PC-3 (cell line): Measurements from ENCODE around the gene MRPS18B. TPM values are rescaled to one million over a fixed set of nuclear protein-coding genes. Genes with fewer than 3 reads are reported as not detected.

Source experiments
- ATAC-seq: fragments of 200-7000 bp; cut with Tn5 transposase; 2 replicates; pipeline ENCODE4 v1.9.1; 2020; ENCODE audit warnings: mild to moderate bottlenecking, moderate library complexity
- BruUV-seq: library from RNA; stranded (reverse); fragments of 400-500 nt; replicated peaks from 2 replicates; lab custom pipeline; 2021; lab: Mats Ljungman, UMichigan
- CTCF ChIA-PET: fragments of 300-600 bp; sonication (Branson Sonifier 250); formaldehyde crosslinking; loops from one replicate; lab custom pipeline; 2022; ENCODE audit warnings: antibody characterized with exemption; lab: Charles Lee
- POLR2A ChIA-PET: fragments of 300-600 bp; sonication (Branson Sonifier 250); formaldehyde crosslinking; loops from one replicate; lab custom pipeline; 2022; ENCODE audit warnings: antibody characterized with exemption; ENCODE audit not compliant: unreplicated experiment; lab: Charles Lee
- DNase-seq: peaks from one replicate; pipeline ENCODE4 v3.0.0-alpha.2; 2015
- H2AFZ ChIP-seq: fragments of 300-600 bp; sonication (generic); 2 replicates; pipeline ENCODE4 v1.6.0; 2016; ENCODE audit warnings: antibody characterized with exemption, low read length
- H3F3A ChIP-seq: fragments of 300-600 bp; sonication (generic); one replicate; pipeline ENCODE4 v1.6.0; 2017; ENCODE audit warnings: antibody characterized with exemption, low read length, control low read depth, mild to moderate bottlenecking; ENCODE audit not compliant: unreplicated experiment
- H3K27ac ChIP-seq: fragments of 300-600 bp; sonication (generic); 2 replicates; pipeline ENCODE4 v1.5.1; 2016; ENCODE audit warnings: mild to moderate bottlenecking, low read length
- H3K27me3 ChIP-seq: fragments of 300-600 bp; sonication (generic); 2 replicates; pipeline ENCODE4 v1.6.1; 2016; ENCODE audit warnings: low read length, mixed read lengths
- H3K36me3 ChIP-seq: fragments of 300-600 bp; sonication (generic); 2 replicates; pipeline ENCODE4 v1.6.1; 2016; ENCODE audit warnings: low read depth, mixed run types, low read length, mixed read lengths
- H3K4me1 ChIP-seq: fragments of 300-600 bp; sonication (generic); 2 replicates; pipeline ENCODE4 v1.5.1; 2016; ENCODE audit warnings: low read length; ENCODE audit not compliant: insufficient read depth
- H3K4me2 ChIP-seq: fragments of 300-600 bp; sonication (generic); 2 replicates; pipeline ENCODE4 v1.6.0; 2016; ENCODE audit warnings: low read length
- H3K4me3 ChIP-seq: fragments of 300-600 bp; sonication (generic); 2 replicates; pipeline ENCODE4 v1.5.1; 2016; ENCODE audit warnings: mild to moderate bottlenecking, low read length, mixed read lengths
- H3K79me2 ChIP-seq: fragments of 300-600 bp; sonication (generic); 2 replicates; pipeline ENCODE4 v1.6.1; 2017; ENCODE audit warnings: low read length, mixed read lengths
- H3K9ac ChIP-seq: fragments of 300-600 bp; sonication (generic); 2 replicates; pipeline ENCODE4 v1.6.0; 2016; ENCODE audit warnings: mild to moderate bottlenecking, low read length
- H3K9me2 ChIP-seq: fragments of 300-600 bp; sonication (generic); replicated peaks from 2 replicates; pipeline ENCODE4 v1.6.1; 2016; ENCODE audit warnings: mixed run types, low read length, mixed read lengths
- H3K9me3 ChIP-seq: fragments of 300-600 bp; sonication (generic); 2 replicates; pipeline ENCODE4 v1.6.1; 2016; ENCODE audit warnings: low read length, mixed read lengths
- H4K20me1 ChIP-seq: fragments of 300-600 bp; sonication (generic); 2 replicates; pipeline ENCODE4 v1.6.1; 2016; ENCODE audit warnings: low read length, mixed read lengths
- EZH2 ChIP-seq: fragments of 300-600 bp; sonication (generic); IDR thresholded peaks from one replicate; pipeline ENCODE4 v1.6.1; 2017; ENCODE audit warnings: antibody characterized with exemption, mild to moderate bottlenecking, low read length; ENCODE audit not compliant: unreplicated experiment
- EZH2phosphoT487 ChIP-seq: fragments of 300-600 bp; sonication (generic); IDR thresholded peaks from 2 replicates; pipeline ENCODE4 v1.6.1; 2018; ENCODE audit warnings: mild to moderate bottlenecking, antibody characterized with exemption, low read length, borderline replicate concordance
- intact Hi-C: fragments of 100-400 bp; cut with micrococcal nuclease; formaldehyde crosslinking; loops from 2 replicates; pipeline ENCODE4 v1.9.0; 2023
- microRNA-seq: library from miRNA; unstranded; fragments of <30 nt; microRNA quantifications from one replicate; pipeline ENCODE4 v1.1.0, GENCODE V29; 2020; ENCODE audit not compliant: unreplicated experiment
- total RNA-seq: library from RNA; depleted of rRNA; stranded (reverse); fragments of >200 nt; gene quantifications from 2 replicates; pipeline ENCODE4 v1.2.3, GENCODE V29; 2014; rRNA removed
- TF ChIP-seq, protein P1 (sequence below): fragments of 300-600 bp; sonication (generic); conservative IDR thresholded peaks from 2 replicates; pipeline ENCODE4 v1.5.1; 2017; ENCODE audit warnings: antibody characterized with exemption, low read depth, mild to moderate bottlenecking, low read length

The MRPS18B gene
- total RNA-seq, 1 experiment from 2014 or later, result 91.0 TPM

- ChIA-PET POLR2A (no interaction called here), CTCF (no interaction called here)
- Histone ChIP-seq H3F3A (no peaks in the 10 kb centered on the region), H3K9me2 (no peaks in the 10 kb centered on the region), H3K27me3 (no peaks in the 10 kb centered on the region), H2AFZ (no peak overlapping the region), H4K20me1 (no peaks in the 10 kb centered on the region), H3K36me3 (peaks cover 18% of the 10 kb centered on the region), H3K9ac (no peak overlapping the region), H3K79me2 (peaks cover 22% of the 10 kb centered on the region), H3K27ac (no peak overlapping the region), H3K4me3 (peak overlapping the region; percentile 75; the same call in 1 of the 2 replicates), H3K4me2 (peak overlapping the region; percentile 83), H3K4me1 (peaks cover 4% of the 10 kb centered on the region), H3K9me3 (no peaks in the 10 kb centered on the region)
- no TSS peak for BruUV-seq
- intact Hi-C loops, result loop anchor here (5.0 kb wide), 2 partner anchors 189 to 206 kb away; no protein-coding TSS in a partner anchor
- no peak for ATAC-seq
- TF ChIP-seq, protein P1, sequence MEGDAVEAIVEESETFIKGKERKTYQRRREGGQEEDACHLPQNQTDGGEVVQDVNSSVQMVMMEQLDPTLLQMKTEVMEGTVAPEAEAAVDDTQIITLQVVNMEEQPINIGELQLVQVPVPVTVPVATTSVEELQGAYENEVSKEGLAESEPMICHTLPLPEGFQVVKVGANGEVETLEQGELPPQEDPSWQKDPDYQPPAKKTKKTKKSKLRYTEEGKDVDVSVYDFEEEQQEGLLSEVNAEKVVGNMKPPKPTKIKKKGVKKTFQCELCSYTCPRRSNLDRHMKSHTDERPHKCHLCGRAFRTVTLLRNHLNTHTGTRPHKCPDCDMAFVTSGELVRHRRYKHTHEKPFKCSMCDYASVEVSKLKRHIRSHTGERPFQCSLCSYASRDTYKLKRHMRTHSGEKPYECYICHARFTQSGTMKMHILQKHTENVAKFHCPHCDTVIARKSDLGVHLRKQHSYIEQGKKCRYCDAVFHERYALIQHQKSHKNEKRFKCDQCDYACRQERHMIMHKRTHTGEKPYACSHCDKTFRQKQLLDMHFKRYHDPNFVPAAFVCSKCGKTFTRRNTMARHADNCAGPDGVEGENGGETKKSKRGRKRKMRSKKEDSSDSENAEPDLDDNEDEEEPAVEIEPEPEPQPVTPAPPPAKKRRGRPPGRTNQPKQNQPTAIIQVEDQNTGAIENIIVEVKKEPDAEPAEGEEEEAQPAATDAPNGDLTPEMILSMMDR, result peak; percentile 38
- no peak for TF ChIP-seq EZH2
- no peak for DNase-seq
These were observed 53.3 kb downstream of the MRPS18B start for GRCh38 chr6:30670760-30671527.

GRCh38 chr6:30672445-30673253 is 55.0 kb downstream of the MRPS18B start, which contains the start of gene DHX16:
DHX16 (minus strand) TSS chr6:30673006; CDS start chr6:30672841, 165 bp downstream.
- TF ChIP-seq, protein P1, result peak; percentile 95
- TF ChIP-seq EZH2 (no peak), EZH2phosphoT487 (no peak)
- Histone ChIP-seq H3K4me1 (peaks cover 4% of the 10 kb centered on the region), H3K27ac (no peak within 1 kb of the TSS), H3K36me3 (peaks cover 23% of the 10 kb centered on the region), H3K79me2 (peaks cover 22% of the 10 kb centered on the region), H2AFZ (peak within 1 kb of the TSS; percentile 77), H3K4me2 (peak within 1 kb of the TSS; percentile 83), H3K27me3 (no peaks in the 10 kb centered on the region), H3K9me2 (no peaks in the 10 kb centered on the region), H4K20me1 (no peaks in the 10 kb centered on the region), H3F3A (no peaks in the 10 kb centered on the region), H3K9ac (peak within 1 kb of the TSS; percentile 82), H3K4me3 (peak within 1 kb of the TSS; percentile 75), H3K9me3 (no peaks in the 10 kb centered on the region)
- intact Hi-C loops, result loop anchor here (1.0 to 5.0 kb wide), 3 partner anchors 55 to 205 kb away; partner anchors contain the start of genes MRPS18B and PPP1R10
- ChIA-PET CTCF (interaction anchor here (0.7 to 1.1 kb wide), 2 partner anchors 55 to 58 kb away, joined by 3 to 5 read pairs; partner anchors contain the start of gene MRPS18B), POLR2A (interaction anchor here (0.6 kb wide), 1 partner anchor 182 kb away, joined by 4 read pairs; no protein-coding TSS in a partner anchor)
- peak; percentile 82 for ATAC-seq
- peak; percentile 99 for DNase-seq
- BruUV-seq, result TSS peak; percentile 61

Small RNA genes lying within 50 kb of the gene (microRNA-seq; reads per million reads assigned to microRNA genes)
- gene MIR877, result 215 reads per million, percentile 70 among the genes with 10 or more reads in this experiment

Other genes starting within 250 kb of the MRPS18B start
- 131 and 161 TPM in 2 replicates for gene HLA-E, start 128.3 kb upstream of the MRPS18B start, total RNA-seq
- gene GNL1, start 61.4 kb upstream of the MRPS18B start, total RNA-seq, result 34.7 and 46.7 TPM in 2 replicates
- 4.8 and 6.1 TPM in 2 replicates for gene PRR3, start 60.5 kb upstream of the MRPS18B start, total RNA-seq
- gene ABCF1, start 46.4 kb upstream of the MRPS18B start, total RNA-seq, result 67.3 and 77.3 TPM in 2 replicates
- gene PPP1R10, start 597 bp upstream of the MRPS18B start, total RNA-seq, result 44.2 and 44.5 TPM in 2 replicates
- gene ATAT1, start 9.0 kb downstream of the MRPS18B start, total RNA-seq, result 4.6 and 6.1 TPM in 2 replicates
- gene C6orf136, start 29.3 kb downstream of the MRPS18B start, total RNA-seq, result 10.6 and 18.7 TPM in 2 replicates
- 50.0 and 75.6 TPM in 2 replicates for gene DHX16, start 55.2 kb downstream of the MRPS18B start, total RNA-seq
- 49.9 and 76.0 TPM in 2 replicates for gene PPP1R18, start 68.8 kb downstream of the MRPS18B start, total RNA-seq
- 8.5 and 14.8 TPM in 2 replicates for gene NRM, start 73.1 kb downstream of the MRPS18B start, total RNA-seq
- 19.6 and 24.9 TPM in 2 replicates for gene MDC1, start 99.4 kb downstream of the MRPS18B start, total RNA-seq
- gene TUBB, start 102.5 kb downstream of the MRPS18B start, total RNA-seq, result 1,245 and 1,398 TPM in 2 replicates
- gene FLOT1, start 124.8 kb downstream of the MRPS18B start, total RNA-seq, result 305 and 401 TPM in 2 replicates
- 1,173 and 1,198 TPM in 2 replicates for gene IER3, start 126.7 kb downstream of the MRPS18B start, total RNA-seq